Fibroblast of lung (primary cell): Measurements from ENCODE around the gene CTNNA2. TPM values are rescaled to one million over a fixed set of nuclear protein-coding genes. Genes with fewer than 3 reads are reported as not detected.
"Not testable (repeated sequence)": the region's sequence is repeated elsewhere in the genome, so short reads cannot be mapped to it uniquely, and the experiment has no call there.

Experiments
- DNase-seq, 2 donors: peaks; one replicate each; pipeline versions ENCODE4 v3.0.0 to v3.0.0-alpha.2; 2010; ENCODE audit warnings: low read depth in 2 of 2
- H2AFZ ChIP-seq: 2 replicates; pipeline ENCODE4 v1.5.1; 2012; ENCODE audit warnings: low read length, control low read depth, inconsistent platforms
- H3K27ac ChIP-seq: 2 replicates; pipeline ENCODE4 v1.5.1; 2011; ENCODE audit warnings: low read length, control low read depth; ENCODE audit not compliant: insufficient read depth
- H3K27me3 ChIP-seq: 2 replicates; pipeline ENCODE4 v1.5.1; 2011; ENCODE audit warnings: mild to moderate bottlenecking, low read length; ENCODE audit not compliant: control insufficient read depth, insufficient read depth
- H3K36me3 ChIP-seq: 2 replicates; pipeline ENCODE4 v1.5.1; 2011; ENCODE audit warnings: low read length; ENCODE audit not compliant: control insufficient read depth, insufficient read depth
- H3K4me1 ChIP-seq: 2 replicates; pipeline ENCODE4 v1.5.1; 2011; ENCODE audit warnings: low read length; ENCODE audit not compliant: control insufficient read depth, insufficient read depth; ENCODE audit errors: extremely low read depth
- H3K4me2 ChIP-seq: 2 replicates; pipeline ENCODE4 v1.5.1; 2011; ENCODE audit warnings: low read length, control low read depth; ENCODE audit not compliant: insufficient read depth; ENCODE audit errors: extremely low read depth
- H3K4me3 ChIP-seq, 4 experiments: fragments of 200-600 bp in 1 of 4; sonication (generic) in 1 of 4; replicated peaks in 1 of 4; 2 replicates each; pipeline ENCODE4 v1.5.1; 2011 to 2016; ENCODE audit warnings: low read length in 4 of 4, low read depth in 3 of 4, mild to moderate bottlenecking in 3 of 4, control low read depth in 2 of 4, inconsistent platforms in 1 of 4, mixed read lengths in 1 of 4; ENCODE audit not compliant: insufficient read depth in 1 of 4; ENCODE audit errors: control extremely low read depth in 1 of 4
- H3K79me2 ChIP-seq: 2 replicates; pipeline ENCODE4 v1.5.1; 2012; ENCODE audit warnings: mild to moderate bottlenecking, low read length, inconsistent platforms; ENCODE audit not compliant: control insufficient read depth, insufficient read depth
- H3K9ac ChIP-seq: 2 replicates; pipeline ENCODE4 v1.5.1; 2011; ENCODE audit warnings: mild to moderate bottlenecking, low read length, control low read depth; ENCODE audit not compliant: insufficient read depth
- H3K9me3 ChIP-seq: 2 replicates; pipeline ENCODE4 v1.5.1; 2012; ENCODE audit warnings: low read depth, low read length; ENCODE audit not compliant: control insufficient read depth, insufficient read depth
- H4K20me1 ChIP-seq: 2 replicates; pipeline ENCODE4 v1.5.1; 2011; ENCODE audit warnings: low read length; ENCODE audit not compliant: control insufficient read depth, insufficient read depth; ENCODE audit errors: extremely low read depth
- CTCF ChIP-seq, 2 donors: IDR thresholded peaks in 1 of 2; conservative IDR thresholded peaks in 1 of 2; 1 replicate in 1 of 2; 2 replicates in 1 of 2; pipeline ENCODE4 v1.5.1; 2011 to 2012; ENCODE audit warnings: low read length in 2 of 2, control low read depth in 1 of 2, inconsistent platforms in 1 of 2, low read depth in 1 of 2, mild to moderate bottlenecking in 1 of 2
- EZH2 ChIP-seq: IDR thresholded peaks from 2 replicates; pipeline ENCODE4 v1.5.1; 2012; ENCODE audit warnings: low read length, control low read depth, mild to moderate bottlenecking; ENCODE audit errors: missing control alignments
- polyA plus RNA-seq, 2 donors: library from polyadenylated mRNA; depleted of rRNA in 1 of 2; stranded (reverse) in 1 of 2; unstranded in 1 of 2; fragments of >200 nt; gene quantifications; 2 replicates each; pipeline ENCODE4 v1.2.1, GENCODE V29; 2011 to 2012; ENCODE audit warnings: missing spikeins in 1 of 2
- total RNA-seq: library from RNA; depleted of rRNA; stranded (reverse); fragments of >200 nt; gene quantifications from 2 replicates; pipeline ENCODE4 v1.2.1, GENCODE V29; 2014

CTNNA2 gene
- total and polyA plus RNA-seq, 2 donors (not counting 1 experiment from before 2014, with no cell fraction given): not detected

- Histone ChIP-seq H3K9me3 (no peaks in the 10 kb centered on the region), H3K4me3 (no peak overlapping the region), H3K27ac (no peak overlapping the region), H2AFZ (no peak overlapping the region), H3K79me2 (no peaks in the 10 kb centered on the region), H4K20me1 (no peaks in the 10 kb centered on the region), H3K4me2 (no peak overlapping the region), H3K9ac (no peak overlapping the region), H3K4me1 (no peaks in the 10 kb centered on the region), H3K27me3 (no peaks in the 10 kb centered on the region), H3K36me3 (no peaks in the 10 kb centered on the region)
- no peak for TF ChIP-seq CTCF (conservative IDR thresholded peaks at IDR 0.05 in 1 of 2, IDR thresholded peaks at IDR 0.05 in 1 of 2; ENCODE audit: low read depth in 1 of 2, low read length in 2 of 2)
- TF ChIP-seq EZH2: no peak
- no peak for DNase-seq
Observed at GRCh38 chr2:80199504-80199903, 686.7 kb downstream of the CTNNA2 start.

- H3K9me3 ChIP-seq, H3K79me2 ChIP-seq, H3K4me2 ChIP-seq, H3K27ac ChIP-seq, DNase-seq, H2AFZ ChIP-seq, H3K4me1 ChIP-seq, H3K9ac ChIP-seq, H4K20me1 ChIP-seq, H3K36me3 ChIP-seq, H3K27me3 ChIP-seq, H3K4me3 ChIP-seq: not testable (repeated sequence)
Observed at GRCh38 chr2:80203929-80204328, 691.1 kb downstream of the CTNNA2 start.

GRCh38 chr2:80205498-80205897 lies 692.6 kb downstream of the CTNNA2 start:
- Histone ChIP-seq H3K9me3 (no peaks in the 10 kb centered on the region), H3K4me2 (no peak overlapping the region), H3K4me3 (no peak overlapping the region), H4K20me1 (no peaks in the 10 kb centered on the region), H3K9ac (no peak overlapping the region), H3K36me3 (no peaks in the 10 kb centered on the region), H2AFZ (no peak overlapping the region), H3K79me2 (no peaks in the 10 kb centered on the region), H3K4me1 (no peaks in the 10 kb centered on the region), H3K27me3 (no peaks in the 10 kb centered on the region), H3K27ac (no peak overlapping the region)
- no peak for DNase-seq
- TF ChIP-seq EZH2 (no peak), CTCF (conservative IDR thresholded peaks at IDR 0.05 in 1 of 2, IDR thresholded peaks at IDR 0.05 in 1 of 2; ENCODE audit: low read depth in 1 of 2, low read length in 2 of 2) (no peak)
